ENCODE measurements around the gene LHPP. TPM values are rescaled to one million over a fixed set of nuclear protein-coding genes. Genes with fewer than 3 reads are reported as not detected.

Gene LHPP
- total RNA-seq, 4 donors from 2014 or later = 34.2 to 76.7 (median 38.2) TPM

DNA sequence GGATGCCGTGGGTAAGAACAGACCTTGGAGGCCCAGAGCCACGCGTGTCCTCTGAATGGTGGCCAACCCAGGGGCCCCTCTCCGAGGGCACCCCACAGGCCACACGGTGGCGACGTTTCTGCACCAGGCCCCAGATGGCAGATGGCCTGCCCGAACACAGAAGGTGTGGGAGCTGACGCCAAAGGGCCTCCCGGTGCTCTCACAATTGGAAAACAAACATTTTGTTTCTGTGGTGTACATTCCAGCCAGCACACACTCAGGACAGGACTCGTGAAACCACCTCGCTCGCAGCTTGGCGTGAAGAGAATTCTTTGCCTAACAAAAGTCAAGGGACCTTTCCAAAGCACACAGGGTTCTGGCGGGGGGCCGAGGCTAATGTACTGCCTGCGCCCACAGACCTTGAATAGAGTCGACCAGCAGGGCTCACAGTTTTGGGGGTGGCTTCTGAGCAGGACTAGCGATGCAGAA, 170.5 kb downstream of the LHPP start:
- no peak for DNase-seq
- H3K27ac ChIP-seq = no peak overlapping the region

DNA sequence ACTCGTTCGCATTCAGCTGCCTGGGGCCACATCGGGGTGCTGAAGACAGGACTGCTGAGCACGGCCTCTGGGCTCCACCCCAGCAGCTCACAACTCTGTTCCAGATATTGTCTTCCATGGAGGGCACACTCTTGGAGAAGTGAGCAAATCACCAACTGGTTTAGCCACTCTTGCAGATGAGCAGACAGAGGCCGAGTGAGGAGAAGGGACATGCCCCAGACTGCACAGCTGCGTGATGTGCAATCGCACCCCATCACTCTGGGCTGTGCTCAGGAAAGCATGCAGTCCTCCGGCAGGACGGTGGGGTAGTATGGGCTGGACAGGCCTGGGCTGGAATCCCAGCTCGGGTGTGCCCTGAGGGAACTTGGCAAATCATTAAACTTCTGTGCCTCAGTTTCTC, 170.9 kb downstream of the LHPP start:
- H3K4me3 ChIP-seq = no peak overlapping the region
- no peak for TF ChIP-seq CTCF (IDR thresholded peaks at IDR 0.05)
- TF ChIP-seq POLR2A (IDR thresholded peaks at IDR 0.05) = no peak

More for the DNA sequence above, 170.5 kb downstream of the LHPP start:
- H3K36me3 ChIP-seq = peaks cover 0 to 6% (median 0%) of the 10 kb centered on the region in 3 donors
- H3K9me3 ChIP-seq = no peaks in the 10 kb centered on the region
- H3K4me3 ChIP-seq = no peak overlapping the region
- H3K27me3 ChIP-seq = no peaks in the 10 kb centered on the region
- H3K4me1 ChIP-seq = peaks cover 5 to 39% (median 33%) of the 10 kb centered on the region in 4 donors
- TF ChIP-seq CTCF (IDR thresholded peaks at IDR 0.05) = peak in 4 of 6 experiments; percentile 8 to 29 (median 18)
- no peak for TF ChIP-seq POLR2A (IDR thresholded peaks at IDR 0.05)

GRCh38 chr10:124636271-124636995, 174.8 kb downstream of the LHPP start:
- Histone ChIP-seq H3K4me1 (peaks cover 6 to 25% (median 14%) of the 10 kb centered on the region in 4 donors), H3K27ac (peak overlapping the region in 1 of 4 donors; percentile 75), H3K27me3 (no peaks in the 10 kb centered on the region), H3K4me3 (no peak overlapping the region), H3K9me3 (no peaks in the 10 kb centered on the region), H3K36me3 (peaks cover 0 to 6% (median 0%) of the 10 kb centered on the region in 3 donors)
- peak in 2 of 6 experiments; percentile 32 to 47 for TF ChIP-seq CTCF (IDR thresholded peaks at IDR 0.05)
- TF ChIP-seq POLR2A (IDR thresholded peaks at IDR 0.05) = no peak
- DNase-seq = peak in 2 of 3 donors; percentile 76 to 77

More for the DNA sequence above, 170.9 kb downstream of the LHPP start:
- Histone ChIP-seq H3K4me1 (peaks cover 0 to 40% (median 30%) of the 10 kb centered on the region in 4 donors), H3K27ac (no peak overlapping the region), H3K36me3 (peaks cover 0 to 6% (median 0%) of the 10 kb centered on the region in 3 donors), H3K27me3 (no peaks in the 10 kb centered on the region), H3K9me3 (no peaks in the 10 kb centered on the region)
- no peak for DNase-seq

DNA sequence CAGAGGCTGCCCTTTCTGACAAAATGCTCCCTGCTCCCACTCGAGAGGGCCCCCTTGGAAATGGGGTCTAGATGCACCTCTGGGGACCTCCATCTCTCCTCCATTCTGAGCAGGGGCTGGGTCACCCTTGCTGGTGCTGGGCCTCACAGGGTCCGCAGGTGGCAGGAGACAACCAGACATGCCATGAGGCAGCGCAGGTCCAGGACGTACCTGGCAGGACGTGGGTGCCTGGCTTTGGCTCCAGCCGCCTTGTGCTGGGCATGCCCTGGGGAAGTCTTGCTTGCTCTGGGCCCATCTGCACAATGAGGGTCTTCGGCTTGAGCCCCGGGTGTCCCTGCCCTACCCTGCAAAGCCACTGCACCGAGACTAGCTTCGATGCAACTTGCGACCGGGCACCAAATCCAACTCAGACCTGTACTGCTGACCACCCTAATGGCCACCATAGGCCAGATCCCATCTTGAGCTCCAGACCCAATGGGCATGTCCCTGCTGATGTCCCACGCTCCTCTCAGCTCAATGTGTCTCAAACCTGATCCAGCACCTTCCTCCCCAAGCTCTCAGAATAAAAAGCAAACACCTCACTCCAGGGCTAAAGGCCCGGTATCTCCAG, 175.6 kb downstream of the LHPP start:
- peaks cover 0 to 6% (median 0%) of the 10 kb centered on the region in 3 donors for H3K36me3 ChIP-seq
- no peak for DNase-seq

GRCh38 chr10:124637746-124638145, 176.1 kb downstream of the LHPP start:
- no peak for DNase-seq
- Histone ChIP-seq H3K36me3 (peaks cover 0 to under 1% (median 0%) of the 10 kb centered on the region in 3 donors), H3K4me1 (peaks cover 6 to 26% (median 22%) of the 10 kb centered on the region in 4 donors), H3K27me3 (no peaks in the 10 kb centered on the region), H3K9me3 (no peaks in the 10 kb centered on the region), H3K4me3 (no peak overlapping the region), H3K27ac (peak overlapping the region in 1 of 4 donors; percentile 75)
- TF ChIP-seq POLR2A (IDR thresholded peaks at IDR 0.05) = no peak
- TF ChIP-seq CTCF (IDR thresholded peaks at IDR 0.05) = no peak

More for the DNA sequence above, 175.6 kb downstream of the LHPP start:
- peaks cover 6 to 25% (median 20%) of the 10 kb centered on the region in 4 donors for H3K4me1 ChIP-seq
- no peaks in the 10 kb centered on the region for H3K27me3 ChIP-seq
- peak overlapping the region in 1 of 4 donors; percentile 75 for H3K27ac ChIP-seq
- TF ChIP-seq POLR2A (IDR thresholded peaks at IDR 0.05) = no peak
- TF ChIP-seq CTCF (IDR thresholded peaks at IDR 0.05) = no peak
- H3K9me3 ChIP-seq = no peaks in the 10 kb centered on the region
- H3K4me3 ChIP-seq = no peak overlapping the region

Data from Peyer's patch (tissue), 4 donors.